K562 (cell line): ENCODE measurements around the gene CARD8. TPM values are rescaled to one million over a fixed set of nuclear protein-coding genes. Genes with fewer than 3 reads are reported as not detected.

Experiments used
- CCNT2 ChIP-seq: IDR thresholded peaks from 2 replicates; pipeline ENCODE4 v1.6.1; 2011; ENCODE audit warnings: borderline replicate concordance, low read depth, mild to moderate bottlenecking, moderate library complexity, mixed read lengths, low read length; ENCODE audit not compliant: insufficient read length; ENCODE audit errors: extremely low read depth
- DPF2 ChIP-seq: fragments of 450-650 bp; IDR thresholded peaks from 2 replicates; pipeline ENCODE4 v1.6.1; 2016
- E2F3 ChIP-seq: fragments of 250-450 bp; sonication (Bioruptor Pico); IDR thresholded peaks from 2 replicates; pipeline ENCODE4 v1.4.0; 2020; ENCODE audit warnings: mild to moderate bottlenecking
- ELF4 ChIP-seq: fragments of 450-650 bp; formaldehyde crosslinking; IDR thresholded peaks from 2 replicates; pipeline ENCODE4 v1.4.0; 2022; ENCODE audit warnings: missing genetic modification characterization
- EP400 ChIP-seq: fragments of 450-650 bp; IDR thresholded peaks from 2 replicates; pipeline ENCODE4 v1.6.1; 2017; ENCODE audit warnings: antibody characterized with exemption, mild to moderate bottlenecking, moderate library complexity
- FOXA1 ChIP-seq: fragments of 450-650 bp; IDR thresholded peaks from 2 replicates; pipeline ENCODE4 v1.6.1; 2016; ENCODE audit warnings: mild to moderate bottlenecking, borderline replicate concordance
- GMEB1 ChIP-seq: fragments of 250-450 bp; sonication (Bioruptor Pico); IDR thresholded peaks from 2 replicates; pipeline ENCODE4 v1.4.0; 2020; ENCODE audit warnings: mild to moderate bottlenecking
- HMBOX1 ChIP-seq: sonication (generic); IDR thresholded peaks from 2 replicates; pipeline ENCODE4 v1.6.1; 2016
- HNRNPLL ChIP-seq: fragments of 200-400 bp; formaldehyde crosslinking; IDR thresholded peaks from 2 replicates; pipeline ENCODE4 v1.6.1; 2017; ENCODE audit warnings: low read length, low read depth, mild to moderate bottlenecking; ENCODE audit not compliant: poor library complexity, severe bottlenecking
- ID3 ChIP-seq, 2 experiments: fragments of 250-450 bp in 1 of 2; fragments of 450-650 bp in 1 of 2; sonication (Bioruptor Pico) in 1 of 2; IDR thresholded peaks; 2 replicates each; pipeline versions ENCODE4 v1.6.1 to v1.8.0; 2016 to 2021; ENCODE audit warnings: mild to moderate bottlenecking in 2 of 2, moderate library complexity in 2 of 2, missing compliant biosample characterization in 1 of 2, missing genetic modification characterization in 1 of 2
- KLF1 ChIP-seq: fragments of 450-650 bp; IDR thresholded peaks from 2 replicates; pipeline ENCODE4 v1.6.1; 2016; ENCODE audit warnings: missing genetic modification characterization, missing compliant biosample characterization
- L3MBTL2 ChIP-seq: fragments of 450-650 bp; IDR thresholded peaks from 2 replicates; pipeline ENCODE4 v1.6.1; 2016; ENCODE audit warnings: mild to moderate bottlenecking, moderate library complexity
- LARP7 ChIP-seq: fragments of 450-650 bp; IDR thresholded peaks from 2 replicates; pipeline ENCODE4 v1.6.1; 2016
- MCM5 ChIP-seq: fragments of 450-650 bp; IDR thresholded peaks from 2 replicates; pipeline ENCODE4 v1.6.1; 2016; ENCODE audit warnings: low read depth
- MLX ChIP-seq, 2 experiments: fragments of 450-650 bp in 1 of 2; sonication (generic) in 1 of 2; formaldehyde crosslinking; conservative IDR thresholded peaks; 2 replicates each; pipeline versions ENCODE4 v1.4.0 to v1.8.1; 2020 to 2022; ENCODE audit warnings: mild to moderate bottlenecking in 1 of 2, missing genetic modification reagents in 1 of 2
- MYC ChIP-seq, 2 experiments: fragments of 250-450 bp in 1 of 2; sonication (Bioruptor Pico) in 1 of 2; IDR thresholded peaks; 2 replicates each; pipeline versions ENCODE4 v1.5.1 to v1.6.1; 2012 to 2021; ENCODE audit warnings: low read depth in 2 of 2, borderline replicate concordance in 1 of 2, improper control_type of control experiment in 1 of 2, low read length in 1 of 2, mild to moderate bottlenecking in 1 of 2, moderate library complexity in 1 of 2
- NBN ChIP-seq: fragments of 450-650 bp; IDR thresholded peaks from 2 replicates; pipeline ENCODE4 v1.6.1; 2016; ENCODE audit warnings: low read depth, mild to moderate bottlenecking
- POU5F1 ChIP-seq: fragments of 150-350 bp; IDR thresholded peaks from 2 replicates; pipeline ENCODE4 v1.6.1; 2014; ENCODE audit warnings: borderline replicate concordance, low read length, low read depth, mild to moderate bottlenecking; ENCODE audit not compliant: partially characterized antibody
- RBM15 ChIP-seq: fragments of 200-400 bp; formaldehyde crosslinking; IDR thresholded peaks from 2 replicates; pipeline ENCODE4 v1.6.1; 2018; ENCODE audit warnings: mild to moderate bottlenecking, low read length, moderate library complexity; ENCODE audit not compliant: insufficient read depth
- RBM22 ChIP-seq: fragments of 200-400 bp; formaldehyde crosslinking; IDR thresholded peaks from 2 replicates; pipeline ENCODE4 v1.6.1; 2018; ENCODE audit warnings: low read length, low read depth; ENCODE audit not compliant: poor library complexity, severe bottlenecking
- SMARCA5 ChIP-seq: fragments of 450-650 bp; IDR thresholded peaks from 2 replicates; pipeline ENCODE4 v1.6.1; 2016
- USF1 ChIP-seq: sonication (generic); formaldehyde crosslinking; IDR thresholded peaks from 2 replicates; pipeline ENCODE4 v1.9.0; 2022; ENCODE audit warnings: mild to moderate bottlenecking, missing genetic modification reagents
- polyA plus RNA-seq, 8 experiments: library from polyadenylated mRNA; depleted of rRNA in 4 of 8; stranded (reverse) in 5 of 8; unstranded in 3 of 8; fragments of >200 nt; fragmentation: Nextera tagmentation in 2 of 8; fragmentation: Illumina TruSeq in 1 of 8; extraction: Ambion mirVana in 2 of 8; extraction: Trizol in 1 of 8; gene quantifications; 2 replicates each; pipeline versions ENCODE4 v1.2.1 to v1.2.3, GENCODE V29; 2011 to 2014; ENCODE audit warnings: inconsistent platforms in 1 of 8, missing spikeins in 1 of 8
- total RNA-seq, 7 experiments: library from RNA; depleted of rRNA in 6 of 7; stranded (reverse); fragments of >200 nt in 6 of 7; fragmentation: Illumina TruSeq in 2 of 7; extraction: Trizol in 2 of 7; gene quantifications; 2 replicates each; pipeline versions ENCODE4 v1.2.1 to v1.2.3, GENCODE V29; 2011 to 2021; ENCODE audit warnings: low replicate concordance in 1 of 7
- TF ChIP-seq, protein P1 (sequence below): fragments of 450-650 bp; conservative IDR thresholded peaks from 2 replicates; pipeline ENCODE4 v1.6.1; 2016; ENCODE audit warnings: missing genetic modification characterization, low read depth, mild to moderate bottlenecking, missing compliant biosample characterization, moderate library complexity

Gene CARD8
- total and polyA plus RNA-seq, 9 of the 15 experiments (the other 6 are each of a cell fraction or from before 2014, with no cell fraction given) = 11.5 to 26.4 (median 20.8) TPM

DNA sequence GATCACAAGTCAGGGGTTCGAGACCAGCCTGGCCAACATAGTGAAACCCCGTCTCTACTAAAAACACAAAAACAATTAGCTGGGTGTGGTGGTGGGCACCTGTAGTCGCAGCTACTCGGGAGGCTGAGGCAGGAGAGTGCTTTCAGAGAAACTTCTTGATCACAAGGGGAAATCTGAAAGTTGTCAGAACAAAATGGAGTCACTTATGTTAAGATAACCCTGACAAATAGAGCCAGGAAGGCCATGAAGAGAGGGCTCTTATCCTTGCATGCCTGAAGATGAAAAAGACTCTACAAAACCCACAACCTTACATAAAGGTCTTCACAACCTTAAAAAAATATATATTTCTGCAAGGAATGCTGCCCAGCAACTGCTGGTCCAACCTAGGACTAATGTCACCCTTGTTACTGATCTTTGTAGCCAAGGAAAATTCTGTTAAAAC lies 1.2 kb downstream of the CARD8 start (continued):
- TF ChIP-seq LARP7 = no peak
- no peak for TF ChIP-seq MCM5
- TF ChIP-seq KLF1 (tag) = peak; percentile 62; the same call in 1 of the 2 replicates
- TF ChIP-seq POU5F1 = no peak
- TF ChIP-seq EP400 = no peak
- no peak for TF ChIP-seq USF1 (CRISPR knock-in tag)
- no peak for TF ChIP-seq SMARCA5
- TF ChIP-seq FOXA1 = no peak
- no peak for TF ChIP-seq HMBOX1
- TF ChIP-seq NBN = no peak
- no peak for TF ChIP-seq MYC (IDR thresholded peaks at IDR 0.05; ENCODE audit: low read depth, low read length)
- TF ChIP-seq MYC (CRISPR knock-in tag; IDR thresholded peaks at IDR 0.05; ENCODE audit: borderline replicate concordance, low read depth) = peak; percentile 85; the same call in 1 of the 2 replicates
- no peak for TF ChIP-seq DPF2
- TF ChIP-seq RBM22 = no peak
- peak; percentile 70 for TF ChIP-seq GMEB1 (CRISPR knock-in tag)
- TF ChIP-seq ID3 (CRISPR knock-in tag; IDR thresholded peaks at IDR 0.05) = peak; percentile 87; the same call in 1 of the 2 replicates
- TF ChIP-seq ID3 (tag; IDR thresholded peaks at IDR 0.05) = peak; percentile 99
- no peak for TF ChIP-seq RBM15
- peak; percentile 96 for TF ChIP-seq E2F3 (CRISPR knock-in tag)
- TF ChIP-seq, protein P1, sequence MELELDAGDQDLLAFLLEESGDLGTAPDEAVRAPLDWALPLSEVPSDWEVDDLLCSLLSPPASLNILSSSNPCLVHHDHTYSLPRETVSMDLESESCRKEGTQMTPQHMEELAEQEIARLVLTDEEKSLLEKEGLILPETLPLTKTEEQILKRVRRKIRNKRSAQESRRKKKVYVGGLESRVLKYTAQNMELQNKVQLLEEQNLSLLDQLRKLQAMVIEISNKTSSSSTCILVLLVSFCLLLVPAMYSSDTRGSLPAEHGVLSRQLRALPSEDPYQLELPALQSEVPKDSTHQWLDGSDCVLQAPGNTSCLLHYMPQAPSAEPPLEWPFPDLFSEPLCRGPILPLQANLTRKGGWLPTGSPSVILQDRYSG (tag) = peak; percentile 99
- no peak for TF ChIP-seq CCNT2
- TF ChIP-seq ELF4 (CRISPR knock-in tag) = peak; percentile 90
- TF ChIP-seq L3MBTL2 = no peak
- TF ChIP-seq HNRNPLL = no peak
- TF ChIP-seq MLX (CRISPR knock-in tag; conservative IDR thresholded peaks at IDR 0.05) = no peak
